PFSK-1 (cell line): ENCODE measurements around the gene NACC2.

Experiments
- POLR2AphosphoS5 ChIP-seq: IDR thresholded peaks from 2 replicates; pipeline ENCODE4 v1.6.1; 2012; ENCODE audit warnings: low read depth, mild to moderate bottlenecking, control low read depth, low read length, moderate library complexity
- TAF1 ChIP-seq: IDR thresholded peaks from 2 replicates; pipeline ENCODE4 v1.6.1; 2012; ENCODE audit warnings: low read length, control low read depth, borderline replicate concordance; ENCODE audit not compliant: insufficient read depth
- TF ChIP-seq, protein P1 (sequence below), 2 experiments: IDR thresholded peaks; 2 replicates each; pipeline versions ENCODE4 v1.6.1 to v1.8.0; 2011 to 2012; ENCODE audit warnings: low read depth in 2 of 2, low read length in 2 of 2, control low read depth in 1 of 2, inconsistent platforms in 1 of 2, mild to moderate bottlenecking in 1 of 2, moderate library complexity in 1 of 2; ENCODE audit not compliant: insufficient read depth in 1 of 2

DNA sequence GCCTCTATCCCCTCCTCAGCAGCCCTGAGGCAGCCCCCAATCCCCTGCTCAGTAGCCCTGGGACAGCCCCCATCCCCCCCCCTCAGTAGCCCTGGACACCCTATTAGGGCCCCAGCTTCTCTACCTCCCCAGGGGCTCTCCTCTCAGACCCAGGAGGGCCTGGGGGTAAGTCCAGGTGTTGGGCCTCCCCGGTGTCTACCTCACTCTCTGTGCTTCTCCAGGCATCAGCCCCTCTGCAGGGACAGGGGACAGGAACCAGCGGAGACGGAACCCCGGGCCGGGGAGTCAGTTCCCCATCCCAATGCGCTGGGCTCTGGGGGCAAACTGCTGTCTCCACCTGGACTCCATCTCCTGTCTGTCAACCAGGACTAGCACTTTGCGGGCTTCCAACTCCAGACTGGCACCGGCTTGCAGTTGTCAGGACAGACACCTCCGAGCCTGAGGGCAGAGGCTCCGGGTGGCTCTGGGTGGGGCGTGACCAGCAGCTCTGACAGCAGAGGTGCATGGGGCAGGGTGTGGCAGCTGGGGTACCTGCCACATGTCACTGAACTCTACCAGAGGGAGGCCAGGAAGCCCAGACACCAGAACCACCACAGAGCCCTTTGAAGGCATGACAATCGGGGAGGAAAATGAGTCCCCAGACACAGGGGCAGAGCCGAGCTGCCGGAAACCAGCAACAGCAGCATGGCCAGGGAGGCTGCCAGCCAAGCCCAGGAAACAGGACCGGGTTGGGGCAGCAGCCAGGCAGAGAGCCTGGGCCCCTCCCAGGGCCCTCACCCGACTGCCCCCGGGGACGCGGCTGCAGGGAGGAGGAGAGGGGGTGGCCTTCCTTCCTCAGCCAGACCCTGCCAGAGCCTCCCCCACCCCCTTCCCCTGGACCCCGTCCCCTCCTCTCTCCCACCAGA is 116.2 kb downstream of the NACC2 start:
- TF ChIP-seq, protein P1, sequence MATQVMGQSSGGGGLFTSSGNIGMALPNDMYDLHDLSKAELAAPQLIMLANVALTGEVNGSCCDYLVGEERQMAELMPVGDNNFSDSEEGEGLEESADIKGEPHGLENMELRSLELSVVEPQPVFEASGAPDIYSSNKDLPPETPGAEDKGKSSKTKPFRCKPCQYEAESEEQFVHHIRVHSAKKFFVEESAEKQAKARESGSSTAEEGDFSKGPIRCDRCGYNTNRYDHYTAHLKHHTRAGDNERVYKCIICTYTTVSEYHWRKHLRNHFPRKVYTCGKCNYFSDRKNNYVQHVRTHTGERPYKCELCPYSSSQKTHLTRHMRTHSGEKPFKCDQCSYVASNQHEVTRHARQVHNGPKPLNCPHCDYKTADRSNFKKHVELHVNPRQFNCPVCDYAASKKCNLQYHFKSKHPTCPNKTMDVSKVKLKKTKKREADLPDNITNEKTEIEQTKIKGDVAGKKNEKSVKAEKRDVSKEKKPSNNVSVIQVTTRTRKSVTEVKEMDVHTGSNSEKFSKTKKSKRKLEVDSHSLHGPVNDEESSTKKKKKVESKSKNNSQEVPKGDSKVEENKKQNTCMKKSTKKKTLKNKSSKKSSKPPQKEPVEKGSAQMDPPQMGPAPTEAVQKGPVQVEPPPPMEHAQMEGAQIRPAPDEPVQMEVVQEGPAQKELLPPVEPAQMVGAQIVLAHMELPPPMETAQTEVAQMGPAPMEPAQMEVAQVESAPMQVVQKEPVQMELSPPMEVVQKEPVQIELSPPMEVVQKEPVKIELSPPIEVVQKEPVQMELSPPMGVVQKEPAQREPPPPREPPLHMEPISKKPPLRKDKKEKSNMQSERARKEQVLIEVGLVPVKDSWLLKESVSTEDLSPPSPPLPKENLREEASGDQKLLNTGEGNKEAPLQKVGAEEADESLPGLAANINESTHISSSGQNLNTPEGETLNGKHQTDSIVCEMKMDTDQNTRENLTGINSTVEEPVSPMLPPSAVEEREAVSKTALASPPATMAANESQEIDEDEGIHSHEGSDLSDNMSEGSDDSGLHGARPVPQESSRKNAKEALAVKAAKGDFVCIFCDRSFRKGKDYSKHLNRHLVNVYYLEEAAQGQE (IDR thresholded peaks at IDR 0.05; ENCODE audit: insufficient read depth in 1 of 2, low read depth in 2 of 2, low read length in 2 of 2) = no peak
- TF ChIP-seq TAF1 (no peak), POLR2AphosphoS5 (no peak)
